Activated CD4-positive, CD25-positive, alpha-beta regulatory T cell treated with anti-CD3 and anti-CD28 coated beads, Interleukin-2, amount 50 U/mL, for 16 hours (primary cell): ENCODE results near the gene SDK1.

Experiments
- DNase-seq: peaks from one replicate; pipeline ENCODE4 v3.0.0-alpha.2; 2020; ENCODE audit warnings: low read depth, low spot score

The SDK1 gene

DNA sequence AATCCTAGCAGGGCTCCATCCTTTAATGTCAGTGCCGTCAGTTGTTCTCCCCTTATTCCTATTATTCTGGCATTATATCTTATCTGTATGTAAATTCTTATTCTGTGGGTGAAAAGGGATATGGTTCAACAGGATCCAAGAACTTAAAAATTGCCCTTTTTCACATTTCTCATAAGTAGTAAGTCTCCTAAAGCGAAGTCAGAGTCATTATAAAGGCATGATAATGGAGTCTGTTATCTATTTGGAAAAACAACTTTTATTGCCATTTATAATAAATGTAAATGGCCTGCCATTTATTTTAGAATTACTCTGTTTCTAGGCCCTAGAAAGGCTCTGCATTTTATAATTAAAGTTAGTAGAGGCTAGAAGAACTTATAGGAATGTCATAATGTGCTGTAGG lies 31.3 kb downstream of the SDK1 start:
- no peak for DNase-seq

DNA sequence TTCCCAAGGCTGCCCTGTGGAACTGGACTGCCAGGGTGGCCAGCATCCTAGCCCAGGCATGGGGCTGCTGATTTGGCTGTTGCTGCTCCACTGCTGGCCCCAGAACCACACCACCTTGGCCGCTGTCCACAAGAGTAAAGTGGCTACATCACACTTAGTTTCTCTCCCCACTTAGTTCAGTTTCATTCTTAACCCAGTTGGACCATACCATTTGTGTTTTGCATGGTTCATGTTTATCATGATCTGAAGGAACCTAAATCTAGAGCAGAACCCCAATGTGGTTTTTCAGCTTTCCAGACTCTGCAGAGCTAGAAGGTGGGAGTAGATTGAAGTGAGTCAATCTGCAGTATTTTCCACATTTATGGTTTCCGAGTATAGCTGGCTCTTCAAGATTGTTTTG lies 32.8 kb downstream of the SDK1 start:
- DNase-seq = no peak

DNA sequence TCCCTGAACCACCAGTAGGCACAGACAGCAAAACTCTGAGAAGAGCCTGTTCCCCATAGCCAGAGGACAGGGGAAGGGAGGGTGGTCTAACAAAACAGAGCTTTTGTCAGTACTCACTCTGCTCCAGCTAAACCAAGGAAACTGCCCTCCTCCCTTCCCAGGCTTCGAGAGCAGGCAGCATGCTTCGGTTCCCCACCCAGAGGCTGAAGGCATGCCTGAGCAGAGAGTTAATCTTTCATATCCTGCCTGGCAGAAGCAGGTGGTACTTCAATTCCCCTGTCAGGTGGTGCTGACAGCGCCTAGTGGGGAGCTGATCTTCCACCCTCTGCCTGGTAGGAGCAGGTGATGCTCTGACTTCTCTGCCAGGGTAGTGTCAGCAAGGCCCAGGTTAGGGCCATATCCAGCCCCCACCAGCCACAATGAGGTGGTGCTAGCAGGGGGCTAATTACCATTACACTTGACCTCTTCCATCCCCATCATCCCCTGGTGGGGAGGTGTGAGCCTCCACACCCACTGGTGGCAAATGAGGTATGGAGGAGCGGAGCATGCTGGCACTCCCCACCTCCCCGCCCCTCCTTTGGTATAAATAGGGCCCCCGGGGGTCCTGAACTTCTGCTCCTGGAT lies 35.1 kb downstream of the SDK1 start:
- no peak for DNase-seq

DNA sequence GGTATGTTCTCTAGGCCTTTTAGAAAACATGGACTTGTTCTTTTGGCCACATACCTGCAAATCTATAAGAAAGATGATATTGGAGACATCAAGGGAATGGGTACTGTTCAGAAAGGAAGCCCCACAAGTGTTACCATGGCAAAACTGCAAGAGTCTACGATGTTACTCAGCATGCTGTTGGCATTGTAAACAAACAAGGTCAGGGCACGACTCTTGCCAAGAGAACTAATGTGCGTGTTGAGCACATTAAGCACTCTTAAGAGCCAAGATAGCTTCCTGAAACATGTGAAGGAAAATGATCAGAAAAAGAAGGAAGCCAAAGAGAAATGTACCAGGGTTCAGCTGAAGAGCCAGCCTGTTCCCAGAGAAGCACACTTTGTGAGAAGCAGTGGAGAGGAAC lies 37.1 kb downstream of the SDK1 start:
- DNase-seq = no peak

DNA sequence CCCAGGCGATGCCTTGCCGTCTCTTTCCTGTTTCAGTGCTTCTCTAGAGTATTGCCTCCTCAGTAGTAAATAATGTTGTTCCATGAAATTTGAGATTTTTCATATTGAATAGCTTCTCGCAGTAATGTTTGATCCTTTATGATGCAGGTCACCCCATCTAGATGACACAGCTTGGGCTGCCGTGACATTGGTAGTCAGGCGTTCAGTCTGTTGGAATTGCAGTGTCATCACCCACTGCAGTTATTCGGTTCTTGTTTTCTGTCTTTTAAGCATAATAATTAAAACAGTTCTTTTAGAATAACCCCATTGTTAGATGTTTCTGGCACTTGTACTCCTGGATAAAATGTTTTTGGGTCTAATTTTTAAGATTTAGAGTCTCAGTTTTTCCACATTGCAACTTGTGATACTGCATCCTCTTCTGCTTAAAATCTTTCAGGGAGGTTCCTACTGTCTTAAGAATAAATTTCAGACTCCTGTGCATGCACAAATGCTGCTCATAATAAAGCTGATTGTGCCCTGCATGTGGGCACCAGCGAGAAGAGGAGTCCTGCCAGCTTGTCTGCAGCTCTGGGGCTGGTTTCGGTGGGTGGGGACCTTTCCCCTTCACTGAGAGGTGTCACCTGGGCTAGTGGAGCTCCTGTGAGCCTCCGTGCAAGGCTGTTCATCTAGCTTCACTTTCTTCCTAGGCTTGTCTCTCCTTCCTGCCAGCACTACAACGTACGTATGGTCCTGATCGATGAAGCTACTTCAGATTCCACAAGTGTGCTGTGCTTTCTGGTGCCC lies 44.8 kb downstream of the SDK1 start:
- DNase-seq = no peak

DNA sequence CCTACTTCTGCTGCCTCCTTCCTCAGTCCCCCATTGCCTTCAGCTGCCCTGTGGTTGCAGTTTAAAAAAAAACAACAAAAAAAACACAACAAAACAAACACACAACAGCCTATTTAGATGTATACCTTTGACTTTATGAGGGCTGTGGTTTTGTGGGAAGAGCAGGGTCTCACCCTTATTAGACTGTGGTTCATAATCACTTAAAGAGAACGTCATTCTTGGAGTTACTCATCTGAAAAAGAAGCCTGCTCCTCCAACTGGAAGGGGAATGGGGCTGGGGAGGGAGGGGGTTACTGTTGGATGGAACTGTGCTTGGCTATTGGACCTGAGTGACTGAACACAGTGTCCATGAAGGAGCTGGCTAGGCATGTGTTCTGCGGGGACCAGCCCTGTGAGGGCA lies 48.1 kb downstream of the SDK1 start:
- no peak for DNase-seq

DNA sequence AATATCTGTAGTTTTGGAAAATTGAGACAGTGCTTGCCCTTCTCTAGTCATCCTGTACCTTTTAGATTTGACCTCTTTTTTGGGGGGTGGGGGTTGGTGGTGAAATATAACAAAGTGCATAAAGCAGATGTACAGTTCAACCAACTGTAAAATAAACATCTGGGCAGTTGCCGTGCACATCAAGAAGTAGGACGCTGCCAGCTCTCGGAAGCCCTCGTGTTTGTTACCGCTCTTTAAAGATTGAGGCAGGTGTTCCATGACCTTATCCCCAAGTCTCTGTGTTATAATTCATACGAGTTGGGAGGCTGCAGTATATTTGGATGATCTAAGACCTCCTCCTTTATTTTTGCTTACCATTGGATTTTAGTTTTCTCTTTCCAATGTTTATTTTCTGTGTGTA lies 55.1 kb downstream of the SDK1 start:
- DNase-seq = no peak

DNA sequence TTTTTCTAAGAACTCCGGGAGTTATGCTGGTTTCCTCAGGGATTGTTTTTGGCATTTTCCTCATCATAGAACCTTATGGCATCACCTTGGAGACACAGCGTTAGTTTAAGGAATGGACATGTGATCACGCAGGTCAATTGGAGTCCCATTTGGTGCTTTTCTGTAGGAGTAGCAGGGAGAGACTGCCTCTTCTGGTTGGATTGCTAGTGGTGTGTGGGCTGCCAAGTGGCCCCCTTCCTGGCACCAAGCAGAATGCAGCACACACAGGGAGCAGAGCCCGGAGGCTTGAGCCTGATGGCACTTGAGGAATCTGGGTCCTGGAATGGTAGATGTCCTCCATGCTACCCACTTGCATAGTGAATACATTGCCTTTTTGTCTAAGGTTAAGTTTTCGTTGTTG lies 57.9 kb downstream of the SDK1 start:
- DNase-seq = no peak

DNA sequence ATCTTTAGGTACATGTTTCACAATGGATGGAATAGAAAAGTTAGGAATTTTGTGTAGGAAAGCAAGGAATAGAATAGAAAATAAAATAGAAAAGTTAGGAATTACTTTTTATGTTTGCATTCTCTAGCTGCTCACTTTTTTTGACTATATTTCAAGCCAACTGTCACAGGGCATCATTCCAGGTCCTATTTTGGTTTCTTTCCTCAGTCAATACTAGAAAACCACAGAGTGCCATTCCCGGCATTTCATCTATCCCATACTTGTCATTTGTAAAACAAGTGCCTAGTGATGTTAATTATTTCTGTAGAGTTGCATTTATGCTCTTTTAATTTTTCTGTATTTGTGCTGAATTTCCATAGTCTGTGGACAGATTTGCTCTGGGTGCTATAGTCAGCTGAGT lies 66.2 kb downstream of the SDK1 start:
- no peak for DNase-seq

DNA sequence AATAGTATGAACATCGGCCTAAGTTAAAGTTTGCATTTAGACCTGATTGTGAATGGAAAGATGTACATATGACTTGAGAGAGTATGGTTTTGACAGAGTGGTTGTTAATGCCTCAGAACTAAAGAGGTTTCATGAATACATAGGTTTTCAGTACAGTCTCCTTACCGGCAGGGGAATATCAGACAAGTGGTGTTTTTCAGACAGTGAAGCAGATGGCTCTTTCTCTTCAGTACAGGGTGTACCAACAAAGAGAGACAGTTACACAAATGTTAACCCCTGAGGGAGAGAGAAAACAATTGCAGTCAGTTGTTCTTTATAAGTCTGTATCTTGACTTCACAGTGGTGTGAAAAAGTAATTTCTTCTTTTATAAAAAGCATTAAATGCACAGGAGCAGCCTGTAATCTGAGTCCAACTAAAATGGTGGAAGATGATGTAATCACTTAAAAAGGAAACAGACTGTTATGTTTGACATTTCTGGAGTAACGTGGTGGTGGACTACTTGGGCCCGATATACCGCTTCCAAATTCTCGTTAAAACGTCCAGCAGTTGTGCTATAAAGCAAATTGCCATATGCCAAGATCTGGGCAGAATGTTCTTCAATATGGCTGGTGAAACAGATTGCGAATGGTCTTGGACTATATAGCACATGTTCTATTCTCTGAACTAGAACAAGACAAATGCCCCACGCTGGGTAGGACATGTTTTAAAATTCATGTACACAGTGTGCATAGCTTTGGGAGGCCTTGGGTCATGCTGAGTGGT lies 69.2 kb downstream of the SDK1 start:
- DNase-seq = no peak

DNA sequence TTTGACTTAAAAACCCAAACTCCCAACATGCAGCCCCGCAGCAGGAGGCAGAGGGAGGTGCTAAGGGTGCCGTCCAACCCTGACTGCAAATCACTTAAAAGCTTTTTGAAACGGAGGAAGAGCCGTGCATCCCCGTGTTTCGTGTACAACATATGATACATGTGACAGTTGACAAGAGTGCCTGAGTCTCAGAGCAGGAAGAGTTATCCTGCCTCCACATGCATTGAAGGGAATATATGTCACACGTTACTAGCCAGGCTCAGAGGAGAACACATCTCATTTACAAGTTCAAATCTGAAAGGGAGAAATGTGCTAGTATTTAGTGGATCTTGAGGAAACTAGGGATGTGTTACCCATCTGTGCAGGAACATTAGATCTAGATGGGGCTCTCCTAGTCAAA lies 69.9 kb downstream of the SDK1 start:
- DNase-seq = no peak

DNA sequence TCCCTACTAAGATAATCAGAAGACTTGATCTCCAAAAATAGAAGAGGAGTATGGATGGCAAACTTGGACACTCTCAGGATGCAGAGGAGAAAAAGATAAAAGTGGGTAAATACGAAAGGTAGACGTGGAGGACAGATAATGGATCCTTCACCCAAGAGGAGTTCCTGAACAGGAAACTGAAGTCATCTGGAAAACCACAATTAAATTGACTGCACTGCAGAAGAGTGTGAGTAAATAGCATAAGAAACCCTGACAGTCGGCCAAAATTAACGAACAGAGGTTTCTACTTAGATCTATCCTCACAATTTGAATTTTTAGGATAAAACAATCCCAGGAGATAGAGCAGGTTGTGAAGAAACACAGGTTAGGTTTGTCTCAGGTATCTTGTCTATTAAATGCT lies 70.5 kb downstream of the SDK1 start:
- no peak for DNase-seq

DNA sequence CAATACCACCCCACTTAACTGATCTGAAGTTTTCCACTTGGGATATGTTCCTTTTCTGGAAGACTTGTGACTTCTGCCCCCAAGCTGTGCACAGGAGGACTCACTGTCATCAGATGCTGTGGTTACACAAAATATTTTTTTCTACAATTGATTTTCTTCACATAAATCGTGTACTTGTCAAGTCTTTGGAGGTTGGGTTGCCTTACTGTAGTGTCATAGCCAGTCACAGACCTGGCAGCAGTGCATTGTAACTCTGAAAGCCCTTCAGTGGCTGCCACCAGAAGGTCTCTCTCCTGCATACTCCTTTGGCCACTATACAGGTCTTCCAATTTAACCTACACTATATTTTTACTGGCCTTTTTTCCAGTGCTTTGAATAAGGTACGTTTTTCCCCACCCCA lies 73.2 kb downstream of the SDK1 start:
- DNase-seq = no peak

DNA sequence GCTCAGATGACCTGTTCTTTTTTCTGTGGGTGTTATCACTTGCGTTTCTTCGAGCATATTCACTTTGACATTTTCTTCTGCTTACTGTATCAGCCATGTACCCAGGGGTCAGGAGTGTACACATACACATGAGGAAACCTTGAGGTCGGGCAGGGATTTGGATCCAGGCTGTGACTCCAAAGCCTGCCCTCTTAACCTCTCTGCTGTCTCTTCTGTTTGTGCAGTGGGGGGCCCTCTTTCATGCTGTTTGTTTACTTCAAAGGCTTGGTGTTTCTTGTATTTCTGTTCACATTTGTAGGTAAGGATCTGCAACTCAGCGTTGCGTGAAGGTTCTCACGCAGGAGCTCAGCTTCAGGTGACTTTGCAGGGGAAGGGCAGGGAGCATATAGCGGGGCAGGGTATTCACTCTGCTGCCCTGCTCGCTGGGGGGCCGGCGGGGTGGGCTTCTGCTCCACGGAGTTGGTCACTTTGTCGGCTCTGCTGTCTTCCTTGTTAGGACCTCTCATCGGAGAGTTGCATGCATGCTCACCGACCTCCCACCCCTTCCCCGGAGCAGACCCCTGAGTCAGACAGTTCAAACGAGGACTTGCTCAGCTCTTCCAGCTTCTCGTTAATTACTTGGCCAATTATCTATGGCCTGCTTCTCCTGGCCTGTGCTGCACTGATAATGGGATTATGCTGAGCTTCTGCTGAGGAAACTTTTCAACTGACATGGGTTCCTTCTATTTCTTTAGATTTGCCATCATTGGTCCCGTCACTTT lies 77.5 kb downstream of the SDK1 start:
- no peak for DNase-seq

DNA sequence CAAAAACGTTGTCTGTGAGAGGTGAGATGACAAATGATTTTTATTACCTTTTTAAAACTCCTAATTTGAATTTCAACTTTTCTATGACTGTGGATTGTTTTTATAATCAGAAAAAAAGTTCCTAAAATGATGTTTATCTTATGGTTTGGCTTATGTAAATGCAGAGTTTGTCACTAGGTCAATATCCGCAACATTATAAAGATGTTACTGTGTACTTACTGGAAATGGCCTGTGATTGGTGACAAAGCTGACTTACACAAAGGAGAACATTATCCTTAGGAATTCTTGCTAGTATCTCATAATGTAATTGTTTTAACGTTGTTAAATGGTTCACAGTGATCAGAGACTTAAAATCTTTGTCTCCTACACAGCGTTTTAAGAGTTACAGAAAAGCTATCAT lies 79.0 kb downstream of the SDK1 start:
- no peak for DNase-seq

DNA sequence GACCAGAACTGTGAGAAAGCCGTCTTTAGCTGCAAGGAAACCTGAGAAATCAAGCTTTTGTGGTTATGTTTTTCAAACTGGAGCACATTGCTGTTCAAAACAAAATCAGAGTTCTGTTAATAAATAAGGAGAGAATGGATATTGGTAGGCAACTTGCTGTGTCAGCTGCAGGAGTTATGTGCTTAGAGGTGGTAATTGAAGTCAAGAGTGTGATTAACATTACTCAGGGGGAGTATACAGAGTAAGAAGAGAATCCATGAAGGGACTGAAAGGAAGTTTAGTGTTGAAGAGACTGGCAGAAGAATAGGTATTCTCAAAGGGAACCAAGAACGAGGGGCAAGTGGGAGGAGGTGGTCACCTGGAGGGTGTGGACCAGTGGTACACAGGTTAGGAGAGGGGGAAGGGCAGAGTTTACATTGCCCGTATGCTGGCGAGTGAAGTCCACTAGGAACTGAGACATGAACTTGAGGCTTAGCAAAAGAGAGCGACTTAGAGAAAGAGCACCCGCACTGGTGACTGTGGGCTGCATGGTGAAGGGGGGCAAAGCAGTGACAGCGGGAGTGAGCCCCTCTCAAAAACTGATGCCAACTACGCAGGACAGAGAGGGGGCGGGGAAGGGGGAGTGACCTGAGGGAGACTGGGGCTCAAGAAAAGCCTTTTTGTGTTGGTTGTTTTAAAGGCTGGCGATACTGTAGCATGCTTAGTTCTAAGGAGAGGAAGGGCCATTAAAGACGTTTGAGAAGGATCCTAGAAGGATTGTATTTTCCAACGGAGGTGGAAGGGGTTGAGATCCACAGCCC lies 80.0 kb downstream of the SDK1 start:
- DNase-seq = no peak

DNA sequence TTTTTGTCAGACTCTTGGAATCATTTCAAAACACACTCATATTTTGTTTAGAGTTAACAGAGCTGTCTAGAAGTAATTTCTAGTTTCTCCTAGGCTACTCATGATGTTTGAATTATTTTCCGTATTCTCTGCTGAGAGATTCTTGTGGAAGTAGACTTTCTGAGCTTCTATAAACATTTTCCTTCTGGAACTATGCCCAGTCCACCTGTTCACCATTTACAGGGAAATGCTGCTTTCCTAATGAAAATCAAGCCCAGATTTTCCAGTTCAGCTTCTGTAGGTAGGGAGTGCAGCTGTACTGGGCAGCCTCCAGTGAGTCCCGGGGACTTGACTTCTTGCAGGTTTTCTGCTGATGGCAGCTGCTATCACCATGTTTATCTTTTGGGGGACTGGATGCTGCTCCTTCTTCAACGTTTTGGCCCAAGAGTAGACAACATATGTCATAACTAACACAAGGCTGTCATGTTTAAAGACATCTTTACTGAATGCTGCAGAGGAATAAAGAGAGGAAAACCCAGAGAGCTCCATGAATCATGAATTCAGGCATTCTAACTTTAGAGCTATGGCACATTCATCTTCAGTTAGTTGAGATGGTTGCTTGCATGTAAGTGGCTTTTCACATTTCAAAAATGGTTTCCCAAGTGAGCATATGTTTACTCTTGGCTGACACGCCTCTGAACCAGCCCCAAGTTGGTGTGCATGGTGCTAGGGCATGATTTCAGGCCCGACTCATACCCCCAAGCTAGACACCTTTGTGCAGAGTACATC lies 85.6 kb downstream of the SDK1 start:
- no peak for DNase-seq

DNA sequence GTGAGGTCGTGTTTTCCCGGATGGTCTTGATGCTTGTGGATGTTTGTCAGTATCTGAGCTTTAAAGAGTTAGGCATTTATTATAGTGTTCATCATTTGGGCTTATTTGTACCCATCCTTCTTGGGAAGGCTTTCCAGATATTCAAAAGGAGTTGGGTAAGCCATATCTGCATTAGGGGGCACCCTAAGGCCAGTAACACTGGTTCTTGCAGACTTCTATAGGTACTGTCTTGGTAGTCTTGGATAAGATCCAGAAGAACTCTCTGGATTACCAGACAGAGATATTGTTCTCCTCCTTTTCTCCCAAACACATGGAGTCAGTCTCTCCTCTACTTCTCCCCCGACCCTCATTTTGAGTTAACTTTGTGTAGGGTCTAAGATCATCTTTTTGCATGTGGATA lies 92.8 kb downstream of the SDK1 start:
- DNase-seq = no peak

DNA sequence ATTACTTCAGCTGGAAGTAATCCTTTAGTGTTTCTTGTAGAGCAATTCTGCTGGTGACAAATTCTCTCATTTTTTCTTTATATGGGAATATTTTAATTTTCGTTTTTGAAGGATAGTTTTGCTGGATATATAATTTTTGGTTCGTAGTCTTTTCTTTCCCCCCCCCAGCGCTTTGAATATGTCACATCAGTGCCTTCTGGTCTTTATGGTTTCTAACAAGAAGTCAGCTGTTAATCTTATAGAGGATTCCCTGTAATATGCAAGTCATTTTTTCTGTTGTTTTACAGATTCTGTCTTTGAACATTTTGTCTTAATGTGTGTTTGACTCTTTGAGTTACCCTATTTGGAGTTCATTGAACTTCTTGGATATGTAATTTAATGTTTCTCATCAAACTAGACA lies 96.3 kb downstream of the SDK1 start:
- no peak for DNase-seq

DNA sequence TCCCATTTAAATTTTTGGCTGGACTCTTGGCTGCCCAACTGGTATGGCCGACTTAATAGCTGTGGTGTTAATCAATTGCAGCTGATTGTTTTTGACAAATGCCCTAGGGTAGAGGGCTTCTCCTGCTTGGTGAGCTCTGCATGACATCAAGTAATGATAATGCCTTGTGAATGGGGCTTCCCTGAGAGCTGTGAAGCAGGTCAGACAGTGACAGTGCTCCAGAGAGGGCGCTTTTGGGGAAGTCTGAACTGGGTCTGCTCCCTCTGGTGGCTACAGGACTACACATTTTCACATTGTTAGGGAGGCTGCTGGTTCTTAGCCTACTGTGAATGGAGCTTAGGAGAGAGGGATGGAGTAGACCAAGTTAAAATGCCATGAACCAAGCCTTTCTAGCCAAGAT lies 98.8 kb downstream of the SDK1 start:
- DNase-seq = no peak

DNA sequence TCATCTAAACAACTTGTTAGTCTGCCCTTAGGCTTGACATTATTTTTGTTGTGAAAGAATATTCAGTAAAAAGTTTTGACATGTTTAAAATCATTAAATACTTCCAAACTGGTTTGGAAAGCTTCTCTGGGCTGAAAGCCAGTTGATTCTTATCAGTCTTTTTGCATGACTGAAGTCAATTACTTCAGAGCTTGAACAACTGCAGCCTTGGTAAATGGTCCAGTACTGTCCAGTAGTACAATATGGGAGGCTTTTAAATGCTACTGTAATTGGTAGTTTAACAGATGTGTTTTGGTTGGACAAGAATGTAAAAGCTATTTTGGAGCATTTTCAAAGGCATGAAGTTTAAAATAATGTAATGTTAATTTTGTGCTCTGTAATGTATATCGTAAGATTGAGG lies 103.4 kb downstream of the SDK1 start:
- no peak for DNase-seq
